Endothelial cell of umbilical vein (primary cell): ENCODE results near the gene CACNA2D3. TPM values are rescaled to one million over a fixed set of nuclear protein-coding genes. Genes with fewer than 3 reads are reported as not detected.

ENCODE experiments used
- BruUV-seq: library from RNA; stranded (reverse); fragments of 400-500 nt; replicated peaks from 2 replicates; lab custom pipeline; 2021; lab: Mats Ljungman, UMichigan
- CTCF ChIA-PET: fragments of 300-600, 350-600 bp; sonication (Branson Sonifier 250); formaldehyde crosslinking; loops from one replicate; lab custom pipeline; 2021; ENCODE audit warnings: antibody characterized with exemption, inconsistent platforms; lab: Charles Lee
- POLR2A ChIA-PET: fragments of 300-600, 350-600 bp; sonication (Branson Sonifier 250); formaldehyde crosslinking; loops from one replicate; lab custom pipeline; 2021; ENCODE audit warnings: antibody characterized with exemption, inconsistent platforms; lab: Charles Lee
- DNase-seq: peaks from one replicate; pipeline ENCODE4 v3.0.0-alpha.2; 2011; ENCODE audit warnings: low read depth, low spot score
- FAIRE-seq: peaks from 2 replicates; lab custom pipeline; 2011; peaks lifted over from hg19 to GRCh38; lab: Jason Lieb, UNC
- H2AFZ ChIP-seq: 2 replicates; pipeline ENCODE4 v1.6.0; 2012; ENCODE audit warnings: low read depth, low read length, control low read depth, inconsistent platforms
- H3K27ac ChIP-seq: 2 replicates; pipeline ENCODE4 v1.5.1; 2011; ENCODE audit warnings: low read depth, mild to moderate bottlenecking, control low read depth, low read length, moderate library complexity; ENCODE audit not compliant: insufficient read depth
- H3K27me3 ChIP-seq, 2 experiments: 2 replicates each; pipeline versions ENCODE4 v1.6.0 to v1.6.1; 2011; ENCODE audit warnings: low read length in 2 of 2, mixed read lengths in 1 of 2; ENCODE audit not compliant: control insufficient read depth in 2 of 2, insufficient read depth in 2 of 2
- H3K36me3 ChIP-seq, 2 experiments: 2 replicates in 1 of 2; 3 replicates in 1 of 2; pipeline ENCODE4 v1.5.1; 2011; ENCODE audit warnings: low read length in 2 of 2, mild to moderate bottlenecking in 1 of 2, moderate library complexity in 1 of 2; ENCODE audit not compliant: control insufficient read depth in 2 of 2, insufficient read depth in 2 of 2; ENCODE audit errors: extremely low read depth in 1 of 2
- H3K4me1 ChIP-seq: 3 replicates; pipeline ENCODE4 v1.5.1; 2011; ENCODE audit warnings: mild to moderate bottlenecking, low read length; ENCODE audit not compliant: control insufficient read depth, insufficient read depth; ENCODE audit errors: extremely low read depth
- H3K4me2 ChIP-seq: 2 replicates; pipeline ENCODE4 v1.6.1; 2011; ENCODE audit warnings: low read length, control low read depth, mixed read lengths; ENCODE audit not compliant: insufficient read depth
- H3K4me3 ChIP-seq, 3 experiments: fragments of 200-600 bp in 1 of 3; sonication (generic), shearing (Covaris generic) in 1 of 3; replicated peaks in 1 of 3; 2 replicates each; pipeline ENCODE4 v1.5.1; 2011 to 2016; ENCODE audit warnings: control low read depth in 3 of 3, low read length in 3 of 3, mild to moderate bottlenecking in 2 of 3, inconsistent platforms in 1 of 3, low read depth in 1 of 3, moderate library complexity in 1 of 3; ENCODE audit not compliant: insufficient read depth in 1 of 3
- H3K79me2 ChIP-seq: 2 replicates; pipeline ENCODE4 v1.6.0; 2012; ENCODE audit warnings: low read length, inconsistent platforms; ENCODE audit not compliant: control insufficient read depth, insufficient read depth
- H3K9ac ChIP-seq: replicated peaks from 2 replicates; pipeline ENCODE3; 2011; ENCODE audit warnings: low read length, control low read depth; ENCODE audit not compliant: insufficient read depth; ENCODE audit errors: extremely low read depth
- H3K9me1 ChIP-seq: replicated peaks from 3 replicates; pipeline ENCODE4 v1.6.0; 2011; ENCODE audit warnings: mild to moderate bottlenecking, low read length; ENCODE audit not compliant: control insufficient read depth, insufficient read depth; ENCODE audit errors: extremely low read depth
- H3K9me3 ChIP-seq: replicated peaks from 2 replicates; pipeline ENCODE4 v1.5.1; 2012; ENCODE audit warnings: low read length, inconsistent platforms; ENCODE audit not compliant: control insufficient read depth, insufficient read depth
- H4K20me1 ChIP-seq: replicated peaks from 2 replicates; pipeline ENCODE3; 2011; ENCODE audit warnings: mild to moderate bottlenecking, low read length; ENCODE audit not compliant: control insufficient read depth, insufficient read depth; ENCODE audit errors: extremely low read depth
- EZH2 ChIP-seq: IDR thresholded peaks from 2 replicates; pipeline ENCODE4 v1.6.1; 2012; ENCODE audit warnings: borderline replicate concordance, low read depth, mild to moderate bottlenecking, moderate library complexity, low read length, inconsistent platforms; ENCODE audit not compliant: severe bottlenecking
- FOS ChIP-seq: IDR thresholded peaks from 2 replicates; pipeline ENCODE4 v1.6.1; 2011; ENCODE audit warnings: mild to moderate bottlenecking, low read length, moderate library complexity, borderline replicate concordance; ENCODE audit not compliant: insufficient read depth
- GATA2 ChIP-seq: IDR thresholded peaks from 2 replicates; pipeline ENCODE4 v1.7.0; 2011; ENCODE audit warnings: low read depth, mild to moderate bottlenecking, moderate library complexity, mixed read lengths, low read length; ENCODE audit not compliant: insufficient read length, insufficient read depth
- JUN ChIP-seq: IDR thresholded peaks from 2 replicates; pipeline ENCODE4 v1.6.1; 2011; ENCODE audit warnings: borderline replicate concordance, low read depth; ENCODE audit not compliant: insufficient read length, insufficient read depth
- MYC ChIP-seq: IDR thresholded peaks from one replicate; pipeline ENCODE4 v1.6.1; 2011; ENCODE audit warnings: mild to moderate bottlenecking, low read depth, low read length
- POLR2A ChIP-seq: IDR thresholded peaks from 2 replicates; pipeline ENCODE4 v1.6.1; 2012; ENCODE audit warnings: low read depth, mild to moderate bottlenecking, control low read depth, low read length
- dilution Hi-C: fragments of 300-500 bp; cut with MboI; formaldehyde crosslinking; loops from one replicate; pipeline ENCODE4 v1.15.0; 2019; ENCODE audit warnings: low sequenced_read_pairs; ENCODE audit not compliant: extremely low pct_ligation_motif_present
- intact Hi-C: fragments of 100-400 bp; cut with micrococcal nuclease; formaldehyde crosslinking; loops from one replicate; pipeline ENCODE4 v1.10.0; 2022
- polyA plus RNA-seq, 4 experiments: library from polyadenylated mRNA; depleted of rRNA in 3 of 4; stranded (reverse) in 3 of 4; unstranded in 1 of 4; fragments of >200 nt; gene quantifications; 2 replicates each; pipeline versions ENCODE4 v1.2.1 to v1.2.3, GENCODE V29; 2011 to 2012; ENCODE audit warnings: missing spikeins in 1 of 4
- total RNA-seq: library from RNA; stranded (reverse); gene quantifications from 2 replicates; pipeline ENCODE4 v1.2.3, GENCODE V29; 2021
- TF ChIP-seq, protein P1 (sequence below), 2 donors: IDR thresholded peaks; 1 replicate in 1 of 2; 2 replicates in 1 of 2; pipeline ENCODE4 v1.5.1; 2011; ENCODE audit warnings: low read length in 2 of 2, mild to moderate bottlenecking in 2 of 2, moderate library complexity in 2 of 2, control low read depth in 1 of 2, inconsistent platforms in 1 of 2, low read depth in 1 of 2; ENCODE audit not compliant: insufficient read depth in 1 of 2; ENCODE audit errors: extremely low read depth in 1 of 2
- TF ChIP-seq, protein P2 (sequence below): IDR thresholded peaks from 2 replicates; pipeline ENCODE4 v1.6.1; 2011; ENCODE audit not compliant: insufficient read depth, insufficient read length

Gene CACNA2D3
- total and polyA plus RNA-seq, 2 donors (not counting 3 experiments of a cell fraction or from before 2014, with no cell fraction given) = not detected

GRCh38 chr3:55105647-55106046, 983.3 kb downstream of the CACNA2D3 start:
- H3K9me3 ChIP-seq = peaks cover 5% of the 10 kb centered on the region
- no peak overlapping the region for H2AFZ ChIP-seq
- dilution Hi-C loops = no loop called here
- H3K36me3 ChIP-seq = no peaks in the 10 kb centered on the region
- H4K20me1 ChIP-seq = no peaks in the 10 kb centered on the region
- ChIA-PET POLR2A (no interaction called here), CTCF (no interaction called here)
- FAIRE-seq (no peak), DNase-seq (no peak)
- no peaks in the 10 kb centered on the region for H3K79me2 ChIP-seq
- intact Hi-C loops = no loop called here
- H3K27ac ChIP-seq = no peak overlapping the region
- no peak overlapping the region for H3K4me3 ChIP-seq
- H3K27me3 ChIP-seq = no peaks in the 10 kb centered on the region
- TF ChIP-seq POLR2A (no peak), JUN (no peak), FOS (no peak), MYC (no peak)
- TF ChIP-seq, protein P1, sequence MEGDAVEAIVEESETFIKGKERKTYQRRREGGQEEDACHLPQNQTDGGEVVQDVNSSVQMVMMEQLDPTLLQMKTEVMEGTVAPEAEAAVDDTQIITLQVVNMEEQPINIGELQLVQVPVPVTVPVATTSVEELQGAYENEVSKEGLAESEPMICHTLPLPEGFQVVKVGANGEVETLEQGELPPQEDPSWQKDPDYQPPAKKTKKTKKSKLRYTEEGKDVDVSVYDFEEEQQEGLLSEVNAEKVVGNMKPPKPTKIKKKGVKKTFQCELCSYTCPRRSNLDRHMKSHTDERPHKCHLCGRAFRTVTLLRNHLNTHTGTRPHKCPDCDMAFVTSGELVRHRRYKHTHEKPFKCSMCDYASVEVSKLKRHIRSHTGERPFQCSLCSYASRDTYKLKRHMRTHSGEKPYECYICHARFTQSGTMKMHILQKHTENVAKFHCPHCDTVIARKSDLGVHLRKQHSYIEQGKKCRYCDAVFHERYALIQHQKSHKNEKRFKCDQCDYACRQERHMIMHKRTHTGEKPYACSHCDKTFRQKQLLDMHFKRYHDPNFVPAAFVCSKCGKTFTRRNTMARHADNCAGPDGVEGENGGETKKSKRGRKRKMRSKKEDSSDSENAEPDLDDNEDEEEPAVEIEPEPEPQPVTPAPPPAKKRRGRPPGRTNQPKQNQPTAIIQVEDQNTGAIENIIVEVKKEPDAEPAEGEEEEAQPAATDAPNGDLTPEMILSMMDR (IDR thresholded peaks at IDR 0.05; ENCODE audit: extremely low read depth in 1 of 2, insufficient read depth in 1 of 2, low read depth in 1 of 2, low read length in 2 of 2) = no peak
- TF ChIP-seq, protein P2, sequence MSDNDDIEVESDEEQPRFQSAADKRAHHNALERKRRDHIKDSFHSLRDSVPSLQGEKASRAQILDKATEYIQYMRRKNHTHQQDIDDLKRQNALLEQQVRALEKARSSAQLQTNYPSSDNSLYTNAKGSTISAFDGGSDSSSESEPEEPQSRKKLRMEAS = no peak
- H3K4me2 ChIP-seq = no peak overlapping the region
- no peak overlapping the region for H3K9ac ChIP-seq
- H3K9me1 ChIP-seq = no peaks in the 10 kb centered on the region
- H3K4me1 ChIP-seq = no peaks in the 10 kb centered on the region
- BruUV-seq = no TSS peak

DNA sequence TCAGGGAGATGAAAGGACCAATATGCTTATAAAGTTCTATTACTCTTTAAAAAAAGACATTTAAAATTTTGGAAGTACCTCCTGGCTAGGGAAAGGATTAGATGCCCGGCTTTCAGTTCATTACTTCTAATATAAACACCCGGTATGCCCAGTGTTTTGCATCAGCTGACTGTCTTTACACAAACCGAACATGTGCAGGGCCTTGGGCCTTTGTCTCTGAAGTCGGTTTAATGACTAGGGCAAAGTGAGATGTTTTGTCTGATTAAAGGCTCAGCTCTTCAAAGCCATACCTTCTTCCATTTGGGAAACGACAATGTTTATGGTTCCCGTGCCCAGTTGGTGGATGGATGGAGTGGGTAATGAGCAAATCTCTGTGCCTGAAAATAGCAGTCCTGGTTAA, 984.8 kb downstream of the CACNA2D3 start:
- ChIA-PET CTCF (no interaction called here), POLR2A (no interaction called here)
- BruUV-seq = no TSS peak
- H4K20me1 ChIP-seq = no peaks in the 10 kb centered on the region
- H3K27me3 ChIP-seq = no peaks in the 10 kb centered on the region
- intact Hi-C loops = no loop called here
- H3K4me2 ChIP-seq = no peak overlapping the region
- H3K9me1 ChIP-seq = no peaks in the 10 kb centered on the region
- H3K4me3 ChIP-seq = no peak overlapping the region
- DNase-seq (no peak), FAIRE-seq (no peak)
- H3K9me3 ChIP-seq = peaks cover 5% of the 10 kb centered on the region
- TF ChIP-seq MYC = no peak
- TF ChIP-seq, protein P2 = no peak
- TF ChIP-seq, protein P1 (IDR thresholded peaks at IDR 0.05; ENCODE audit: extremely low read depth in 1 of 2, insufficient read depth in 1 of 2, low read depth in 1 of 2, low read length in 2 of 2) = no peak
- TF ChIP-seq EZH2 = no peak
- no peak for TF ChIP-seq JUN
- TF ChIP-seq POLR2A = no peak
- no peak for TF ChIP-seq GATA2
- TF ChIP-seq FOS = no peak
- H3K4me1 ChIP-seq = no peaks in the 10 kb centered on the region
- H3K27ac ChIP-seq = no peak overlapping the region
- no peak overlapping the region for H3K9ac ChIP-seq
- H3K36me3 ChIP-seq = no peaks in the 10 kb centered on the region
- H3K79me2 ChIP-seq = no peaks in the 10 kb centered on the region
- dilution Hi-C loops = no loop called here
- no peak overlapping the region for H2AFZ ChIP-seq
